Endothelial cell of umbilical vein (primary cell): ENCODE measurements around the gene HIVEP1. TPM values are rescaled to one million over a fixed set of nuclear protein-coding genes. Genes with fewer than 3 reads are reported as not detected.

Experiments
- BruUV-seq: library from RNA; stranded (reverse); fragments of 400-500 nt; replicated peaks from 2 replicates; lab custom pipeline; 2021; lab: Mats Ljungman, UMichigan
- CTCF ChIA-PET: fragments of 300-600, 350-600 bp; sonication (Branson Sonifier 250); formaldehyde crosslinking; loops from one replicate; lab custom pipeline; 2021; ENCODE audit warnings: antibody characterized with exemption, inconsistent platforms; lab: Charles Lee
- POLR2A ChIA-PET: fragments of 300-600, 350-600 bp; sonication (Branson Sonifier 250); formaldehyde crosslinking; loops from one replicate; lab custom pipeline; 2021; ENCODE audit warnings: antibody characterized with exemption, inconsistent platforms; lab: Charles Lee
- DNase-seq: peaks from one replicate; pipeline ENCODE4 v3.0.0-alpha.2; 2011; ENCODE audit warnings: low read depth, low spot score
- FAIRE-seq: peaks from 2 replicates; lab custom pipeline; 2011; peaks lifted over from hg19 to GRCh38; lab: Jason Lieb, UNC
- H2AFZ ChIP-seq: 2 replicates; pipeline ENCODE4 v1.6.0; 2012; ENCODE audit warnings: low read depth, low read length, control low read depth, inconsistent platforms
- H3K27ac ChIP-seq: 2 replicates; pipeline ENCODE4 v1.5.1; 2011; ENCODE audit warnings: low read depth, mild to moderate bottlenecking, control low read depth, low read length, moderate library complexity; ENCODE audit not compliant: insufficient read depth
- H3K27me3 ChIP-seq, 2 experiments: 2 replicates each; pipeline versions ENCODE4 v1.6.0 to v1.6.1; 2011; ENCODE audit warnings: low read length in 2 of 2, mixed read lengths in 1 of 2; ENCODE audit not compliant: control insufficient read depth in 2 of 2, insufficient read depth in 2 of 2
- H3K36me3 ChIP-seq, 2 experiments: 2 replicates in 1 of 2; 3 replicates in 1 of 2; pipeline ENCODE4 v1.5.1; 2011; ENCODE audit warnings: low read length in 2 of 2, mild to moderate bottlenecking in 1 of 2, moderate library complexity in 1 of 2; ENCODE audit not compliant: control insufficient read depth in 2 of 2, insufficient read depth in 2 of 2; ENCODE audit errors: extremely low read depth in 1 of 2
- H3K4me1 ChIP-seq: 3 replicates; pipeline ENCODE4 v1.5.1; 2011; ENCODE audit warnings: mild to moderate bottlenecking, low read length; ENCODE audit not compliant: control insufficient read depth, insufficient read depth; ENCODE audit errors: extremely low read depth
- H3K4me2 ChIP-seq: 2 replicates; pipeline ENCODE4 v1.6.1; 2011; ENCODE audit warnings: low read length, control low read depth, mixed read lengths; ENCODE audit not compliant: insufficient read depth
- H3K4me3 ChIP-seq, 3 experiments: fragments of 200-600 bp in 1 of 3; sonication (generic), shearing (Covaris generic) in 1 of 3; replicated peaks in 1 of 3; 2 replicates each; pipeline ENCODE4 v1.5.1; 2011 to 2016; ENCODE audit warnings: control low read depth in 3 of 3, low read length in 3 of 3, mild to moderate bottlenecking in 2 of 3, inconsistent platforms in 1 of 3, low read depth in 1 of 3, moderate library complexity in 1 of 3; ENCODE audit not compliant: insufficient read depth in 1 of 3
- H3K79me2 ChIP-seq: 2 replicates; pipeline ENCODE4 v1.6.0; 2012; ENCODE audit warnings: low read length, inconsistent platforms; ENCODE audit not compliant: control insufficient read depth, insufficient read depth
- H3K9ac ChIP-seq: replicated peaks from 2 replicates; pipeline ENCODE3; 2011; ENCODE audit warnings: low read length, control low read depth; ENCODE audit not compliant: insufficient read depth; ENCODE audit errors: extremely low read depth
- H3K9me1 ChIP-seq: replicated peaks from 3 replicates; pipeline ENCODE4 v1.6.0; 2011; ENCODE audit warnings: mild to moderate bottlenecking, low read length; ENCODE audit not compliant: control insufficient read depth, insufficient read depth; ENCODE audit errors: extremely low read depth
- H3K9me3 ChIP-seq: replicated peaks from 2 replicates; pipeline ENCODE4 v1.5.1; 2012; ENCODE audit warnings: low read length, inconsistent platforms; ENCODE audit not compliant: control insufficient read depth, insufficient read depth
- H4K20me1 ChIP-seq: replicated peaks from 2 replicates; pipeline ENCODE3; 2011; ENCODE audit warnings: mild to moderate bottlenecking, low read length; ENCODE audit not compliant: control insufficient read depth, insufficient read depth; ENCODE audit errors: extremely low read depth
- EZH2 ChIP-seq: IDR thresholded peaks from 2 replicates; pipeline ENCODE4 v1.6.1; 2012; ENCODE audit warnings: borderline replicate concordance, low read depth, mild to moderate bottlenecking, moderate library complexity, low read length, inconsistent platforms; ENCODE audit not compliant: severe bottlenecking
- FOS ChIP-seq: IDR thresholded peaks from 2 replicates; pipeline ENCODE4 v1.6.1; 2011; ENCODE audit warnings: mild to moderate bottlenecking, low read length, moderate library complexity, borderline replicate concordance; ENCODE audit not compliant: insufficient read depth
- GATA2 ChIP-seq: IDR thresholded peaks from 2 replicates; pipeline ENCODE4 v1.7.0; 2011; ENCODE audit warnings: low read depth, mild to moderate bottlenecking, moderate library complexity, mixed read lengths, low read length; ENCODE audit not compliant: insufficient read length, insufficient read depth
- JUN ChIP-seq: IDR thresholded peaks from 2 replicates; pipeline ENCODE4 v1.6.1; 2011; ENCODE audit warnings: borderline replicate concordance, low read depth; ENCODE audit not compliant: insufficient read length, insufficient read depth
- MYC ChIP-seq: IDR thresholded peaks from one replicate; pipeline ENCODE4 v1.6.1; 2011; ENCODE audit warnings: mild to moderate bottlenecking, low read depth, low read length
- POLR2A ChIP-seq: IDR thresholded peaks from 2 replicates; pipeline ENCODE4 v1.6.1; 2012; ENCODE audit warnings: low read depth, mild to moderate bottlenecking, control low read depth, low read length
- POLR2AphosphoS5 ChIP-seq: IDR thresholded peaks from 2 replicates; pipeline ENCODE4 v1.6.1; 2012; ENCODE audit warnings: low read depth, mild to moderate bottlenecking, control low read depth, low read length, moderate library complexity; ENCODE audit not compliant: insufficient read depth
- dilution Hi-C: fragments of 300-500 bp; cut with MboI; formaldehyde crosslinking; loops from one replicate; pipeline ENCODE4 v1.15.0; 2019; ENCODE audit warnings: low sequenced_read_pairs; ENCODE audit not compliant: extremely low pct_ligation_motif_present
- intact Hi-C: fragments of 100-400 bp; cut with micrococcal nuclease; formaldehyde crosslinking; loops from one replicate; pipeline ENCODE4 v1.10.0; 2022
- polyA plus RNA-seq, 4 experiments: library from polyadenylated mRNA; depleted of rRNA in 3 of 4; stranded (reverse) in 3 of 4; unstranded in 1 of 4; fragments of >200 nt; gene quantifications; 2 replicates each; pipeline versions ENCODE4 v1.2.1 to v1.2.3, GENCODE V29; 2011 to 2012; ENCODE audit warnings: missing spikeins in 1 of 4
- total RNA-seq: library from RNA; stranded (reverse); gene quantifications from 2 replicates; pipeline ENCODE4 v1.2.3, GENCODE V29; 2021
- TF ChIP-seq, protein P1 (sequence below): IDR thresholded peaks from 2 replicates; pipeline ENCODE4 v1.6.1; 2011; ENCODE audit not compliant: insufficient read depth, insufficient read length
- TF ChIP-seq, protein P2 (sequence below), 2 donors: IDR thresholded peaks; 1 replicate in 1 of 2; 2 replicates in 1 of 2; pipeline ENCODE4 v1.5.1; 2011; ENCODE audit warnings: low read length in 2 of 2, mild to moderate bottlenecking in 2 of 2, moderate library complexity in 2 of 2, control low read depth in 1 of 2, inconsistent platforms in 1 of 2, low read depth in 1 of 2; ENCODE audit not compliant: insufficient read depth in 1 of 2; ENCODE audit errors: extremely low read depth in 1 of 2

HIVEP1 gene
- total and polyA plus RNA-seq, 2 donors (not counting 3 experiments of a cell fraction or from before 2014, with no cell fraction given): 33.5 to 49.2 TPM

DNA sequence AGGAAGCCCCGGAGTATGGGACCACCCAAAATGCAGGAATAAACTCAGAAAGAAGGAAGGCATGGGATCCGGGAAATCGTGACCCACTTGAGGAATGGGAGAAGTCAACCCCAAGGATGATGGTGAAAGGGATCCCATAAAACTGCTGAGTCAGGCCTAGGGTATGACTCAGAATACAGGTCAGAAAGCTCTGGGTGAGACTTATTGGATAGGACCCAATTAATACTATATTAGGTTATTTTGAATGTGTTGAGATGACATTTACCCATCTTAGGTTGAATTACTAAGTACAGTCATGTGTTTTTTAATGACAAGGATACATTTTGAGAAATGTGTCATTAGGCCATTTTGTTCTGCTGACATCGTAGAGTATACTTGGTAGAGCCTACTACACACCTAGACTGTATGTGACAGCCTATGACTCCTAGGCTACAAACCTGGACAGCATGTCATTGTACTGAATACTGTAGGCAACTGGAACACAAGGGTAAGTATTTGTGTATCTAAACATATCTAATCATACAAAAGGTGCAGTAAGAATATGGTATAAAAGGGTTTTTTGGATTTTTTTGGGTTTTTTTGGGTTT, 17.1 kb upstream of the HIVEP1 start:
- TF ChIP-seq EZH2: no peak
- TF ChIP-seq, protein P1, sequence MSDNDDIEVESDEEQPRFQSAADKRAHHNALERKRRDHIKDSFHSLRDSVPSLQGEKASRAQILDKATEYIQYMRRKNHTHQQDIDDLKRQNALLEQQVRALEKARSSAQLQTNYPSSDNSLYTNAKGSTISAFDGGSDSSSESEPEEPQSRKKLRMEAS: no peak
- TF ChIP-seq POLR2A: no peak
- no peak for TF ChIP-seq POLR2AphosphoS5
- no peak for TF ChIP-seq GATA2
- TF ChIP-seq FOS: no peak
- no peak for TF ChIP-seq JUN
- TF ChIP-seq, protein P2, sequence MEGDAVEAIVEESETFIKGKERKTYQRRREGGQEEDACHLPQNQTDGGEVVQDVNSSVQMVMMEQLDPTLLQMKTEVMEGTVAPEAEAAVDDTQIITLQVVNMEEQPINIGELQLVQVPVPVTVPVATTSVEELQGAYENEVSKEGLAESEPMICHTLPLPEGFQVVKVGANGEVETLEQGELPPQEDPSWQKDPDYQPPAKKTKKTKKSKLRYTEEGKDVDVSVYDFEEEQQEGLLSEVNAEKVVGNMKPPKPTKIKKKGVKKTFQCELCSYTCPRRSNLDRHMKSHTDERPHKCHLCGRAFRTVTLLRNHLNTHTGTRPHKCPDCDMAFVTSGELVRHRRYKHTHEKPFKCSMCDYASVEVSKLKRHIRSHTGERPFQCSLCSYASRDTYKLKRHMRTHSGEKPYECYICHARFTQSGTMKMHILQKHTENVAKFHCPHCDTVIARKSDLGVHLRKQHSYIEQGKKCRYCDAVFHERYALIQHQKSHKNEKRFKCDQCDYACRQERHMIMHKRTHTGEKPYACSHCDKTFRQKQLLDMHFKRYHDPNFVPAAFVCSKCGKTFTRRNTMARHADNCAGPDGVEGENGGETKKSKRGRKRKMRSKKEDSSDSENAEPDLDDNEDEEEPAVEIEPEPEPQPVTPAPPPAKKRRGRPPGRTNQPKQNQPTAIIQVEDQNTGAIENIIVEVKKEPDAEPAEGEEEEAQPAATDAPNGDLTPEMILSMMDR (IDR thresholded peaks at IDR 0.05; ENCODE audit: extremely low read depth in 1 of 2, insufficient read depth in 1 of 2, low read depth in 1 of 2, low read length in 2 of 2): no peak
- TF ChIP-seq MYC: no peak
- Histone ChIP-seq H2AFZ (no peak overlapping the region), H3K4me2 (no peak overlapping the region), H3K9me1 (no peaks in the 10 kb centered on the region), H3K27me3 (no peaks in the 10 kb centered on the region), H3K4me1 (no peaks in the 10 kb centered on the region), H3K36me3 (no peaks in the 10 kb centered on the region), H3K9ac (no peak overlapping the region), H3K4me3 (no peak overlapping the region), H4K20me1 (no peaks in the 10 kb centered on the region), H3K79me2 (no peaks in the 10 kb centered on the region), H3K27ac (no peak overlapping the region), H3K9me3 (no peaks in the 10 kb centered on the region)
- FAIRE-seq: no peak
- no TSS peak for BruUV-seq
- dilution Hi-C loops (no loop called here), intact Hi-C loops (no loop called here)
- ChIA-PET CTCF (interaction anchor here (1.2 kb wide), 1 partner anchor 339 kb away, joined by 4 read pairs; no protein-coding TSS in a partner anchor), POLR2A (no interaction called here)
- DNase-seq: no peak
